HFF-Myc (cell line): ENCODE data around the gene PRKAG2.

Experiments
- DNase-seq: peaks from one replicate; pipeline ENCODE4 v3.0.0-alpha.2; 2011; ENCODE audit warnings: low read depth; ENCODE audit errors: extremely low read depth
- H3K4me3 ChIP-seq: replicated peaks from 2 replicates; pipeline ENCODE4 v1.5.1; 2011; ENCODE audit warnings: low read depth, mild to moderate bottlenecking, control low read depth, low read length
- CTCF ChIP-seq: IDR thresholded peaks from 2 replicates; pipeline ENCODE4 v1.5.1; 2012; ENCODE audit warnings: mild to moderate bottlenecking, low read depth, low read length, control low read depth; ENCODE audit errors: missing control alignments

PRKAG2 gene

GRCh38 chr7:151859948-151860685 lies 16.8 kb downstream of the PRKAG2 start:
- DNase-seq, result no peak
- H3K4me3 ChIP-seq, result no peak overlapping the region
- TF ChIP-seq CTCF, result no peak

- DNase-seq, result no peak
- no peak overlapping the region for H3K4me3 ChIP-seq
- TF ChIP-seq CTCF, result no peak
Observed at GRCh38 chr7:151859111-151859947, 17.6 kb downstream of the PRKAG2 start.

GRCh38 chr7:151858456-151858855 lies 18.5 kb downstream of the PRKAG2 start:
- H3K4me3 ChIP-seq, result no peak overlapping the region
- no peak for TF ChIP-seq CTCF
- DNase-seq, result no peak

- DNase-seq, result no peak
- no peak overlapping the region for H3K4me3 ChIP-seq
- no peak for TF ChIP-seq CTCF
Observed at GRCh38 chr7:151857866-151858450, 19.0 kb downstream of the PRKAG2 start.

- no peak for TF ChIP-seq CTCF
- H3K4me3 ChIP-seq, result no peak overlapping the region
- no peak for DNase-seq
Observed at GRCh38 chr7:151857412-151857811, 19.5 kb downstream of the PRKAG2 start.

GRCh38 chr7:151856516-151856915 lies 20.4 kb downstream of the PRKAG2 start:
- no peak for DNase-seq
- no peak for TF ChIP-seq CTCF
- H3K4me3 ChIP-seq, result no peak overlapping the region
